ENCODE data around the gene C6orf136. TPM values are rescaled to one million over a fixed set of nuclear protein-coding genes. Genes with fewer than 3 reads are reported as not detected.
"Not testable (repeated sequence)": the region's sequence is repeated elsewhere in the genome, so short reads cannot be mapped to it uniquely, and the experiment has no call there.

Gene C6orf136
- polyA plus RNA-seq, 1 donor (not counting 4 experiments of a cell fraction or from before 2014, with no cell fraction given) = 7.8 TPM

GRCh38 chr6:30656513-30656912, 9.6 kb downstream of the C6orf136 start:
- H4K20me1 ChIP-seq (ENCODE audit: control insufficient read depth, extremely low read depth, insufficient read depth, low read length) = no peaks in the 10 kb centered on the region
- dilution Hi-C loops (cut with MboI; ENCODE audit: extremely low pct_ligation_motif_present, low sequenced_read_pairs) = no loop called here
- no peak overlapping the region for H2AFZ ChIP-seq (ENCODE audit: control insufficient read depth, low read length)
- no peak overlapping the region for H3K4me2 ChIP-seq (ENCODE audit: control insufficient read depth, extremely low read depth, insufficient read depth, low read depth, low read length)
- FAIRE-seq (no peak), DNase-seq (ENCODE audit: low read depth, low spot score) (no peak)
- peaks cover 49 to 58% of the 10 kb centered on the region in 2 experiments for H3K36me3 ChIP-seq (ENCODE audit: control insufficient read depth in 2 of 2, extremely low read depth in 1 of 2, insufficient read depth in 2 of 2, low read length in 2 of 2)
- H3K27ac ChIP-seq (ENCODE audit: control insufficient read depth, insufficient read depth, low read length) = no peak overlapping the region
- H3K9me3 ChIP-seq (ENCODE audit: control insufficient read depth, low read depth, low read length) = no peaks in the 10 kb centered on the region
- no peaks in the 10 kb centered on the region for H3K4me1 ChIP-seq (ENCODE audit: control insufficient read depth, extremely low read depth, insufficient read depth, low read length)
- no peak overlapping the region for H3K4me3 ChIP-seq (ENCODE audit: control insufficient read depth in 2 of 3, extremely low read depth in 1 of 3, insufficient read depth in 2 of 3, low read depth in 1 of 3, low read length in 3 of 3)
- no peaks in the 10 kb centered on the region for H3K9me1 ChIP-seq (ENCODE audit: control insufficient read depth, extremely low read depth, insufficient read depth, low read length)
- H3K9ac ChIP-seq (ENCODE audit: control insufficient read depth, extremely low read depth, insufficient read depth, low read length) = no peak overlapping the region
- no peaks in the 10 kb centered on the region for H3K27me3 ChIP-seq (ENCODE audit: control insufficient read depth, extremely low read depth, insufficient read depth, low read length)
- no peaks in the 10 kb centered on the region for H3K79me2 ChIP-seq (ENCODE audit: control insufficient read depth, insufficient read depth, low read length)
- TF ChIP-seq EZH2 (IDR thresholded peaks at IDR 0.05; ENCODE audit: low read length) = no peak
- TF ChIP-seq, protein P1, sequence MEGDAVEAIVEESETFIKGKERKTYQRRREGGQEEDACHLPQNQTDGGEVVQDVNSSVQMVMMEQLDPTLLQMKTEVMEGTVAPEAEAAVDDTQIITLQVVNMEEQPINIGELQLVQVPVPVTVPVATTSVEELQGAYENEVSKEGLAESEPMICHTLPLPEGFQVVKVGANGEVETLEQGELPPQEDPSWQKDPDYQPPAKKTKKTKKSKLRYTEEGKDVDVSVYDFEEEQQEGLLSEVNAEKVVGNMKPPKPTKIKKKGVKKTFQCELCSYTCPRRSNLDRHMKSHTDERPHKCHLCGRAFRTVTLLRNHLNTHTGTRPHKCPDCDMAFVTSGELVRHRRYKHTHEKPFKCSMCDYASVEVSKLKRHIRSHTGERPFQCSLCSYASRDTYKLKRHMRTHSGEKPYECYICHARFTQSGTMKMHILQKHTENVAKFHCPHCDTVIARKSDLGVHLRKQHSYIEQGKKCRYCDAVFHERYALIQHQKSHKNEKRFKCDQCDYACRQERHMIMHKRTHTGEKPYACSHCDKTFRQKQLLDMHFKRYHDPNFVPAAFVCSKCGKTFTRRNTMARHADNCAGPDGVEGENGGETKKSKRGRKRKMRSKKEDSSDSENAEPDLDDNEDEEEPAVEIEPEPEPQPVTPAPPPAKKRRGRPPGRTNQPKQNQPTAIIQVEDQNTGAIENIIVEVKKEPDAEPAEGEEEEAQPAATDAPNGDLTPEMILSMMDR (optimal IDR thresholded peaks at IDR 0.05 in 1 of 3, IDR thresholded peaks at IDR 0.05 in 1 of 3, conservative IDR thresholded peaks at IDR 0.05 in 1 of 3; ENCODE audit: extremely low read depth in 1 of 3, insufficient read depth in 2 of 3, low read length in 3 of 3) = no peak

DNA sequence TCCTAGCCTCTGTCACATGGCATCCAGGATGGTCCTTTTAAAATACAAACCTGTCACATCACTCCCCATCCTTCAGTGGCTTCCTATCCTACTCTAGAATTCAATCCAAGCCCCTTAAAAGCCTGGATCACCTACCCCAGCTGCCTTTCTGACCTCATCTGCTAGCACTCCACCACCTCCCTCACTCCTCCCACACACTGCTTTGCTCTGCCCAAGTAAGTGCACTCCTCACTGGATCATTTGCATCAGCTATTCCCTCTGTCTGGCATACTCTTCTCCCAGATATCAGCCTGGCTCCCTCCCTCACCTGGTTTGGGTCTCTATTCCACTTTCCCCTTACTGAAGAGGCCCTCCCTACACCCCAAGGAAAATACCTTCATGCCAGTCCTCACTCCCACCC, 10.5 kb downstream of the C6orf136 start:
- no peak overlapping the region for H3K9ac ChIP-seq (ENCODE audit: control insufficient read depth, extremely low read depth, insufficient read depth, low read length)
- no peak for FAIRE-seq

DNA sequence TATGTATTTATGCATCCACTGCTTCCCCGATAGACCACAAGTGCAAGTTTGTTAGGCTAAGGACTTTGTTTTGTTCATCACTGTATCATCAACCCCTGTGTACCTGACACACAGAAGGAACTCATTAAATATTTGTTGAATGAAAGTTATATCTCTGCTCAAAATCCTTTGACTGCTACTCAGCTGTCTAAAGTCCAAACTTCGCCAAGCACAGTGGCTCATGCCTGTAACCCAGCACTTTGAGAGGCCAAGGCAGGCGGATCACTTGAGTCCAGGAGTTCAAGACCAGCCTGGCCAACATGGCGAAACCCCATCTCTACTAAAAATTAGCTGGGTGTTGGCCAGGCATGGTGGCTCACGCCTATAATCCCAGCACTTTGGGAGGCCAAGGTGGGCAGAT, 11.0 kb downstream of the C6orf136 start:
- H3K36me3 ChIP-seq (ENCODE audit: control insufficient read depth in 2 of 2, extremely low read depth in 1 of 2, insufficient read depth in 2 of 2, low read length in 2 of 2) = peaks cover 58 to 70% of the 10 kb centered on the region in 2 experiments
- H3K27me3 ChIP-seq (ENCODE audit: control insufficient read depth, extremely low read depth, insufficient read depth, low read length); H3K9ac ChIP-seq (ENCODE audit: control insufficient read depth, extremely low read depth, insufficient read depth, low read length); dilution Hi-C loops (cut with MboI; ENCODE audit: extremely low pct_ligation_motif_present, low sequenced_read_pairs); DNase-seq (ENCODE audit: low read depth, low spot score); H3K4me1 ChIP-seq (ENCODE audit: control insufficient read depth, extremely low read depth, insufficient read depth, low read length); H4K20me1 ChIP-seq (ENCODE audit: control insufficient read depth, extremely low read depth, insufficient read depth, low read length); H3K9me1 ChIP-seq (ENCODE audit: control insufficient read depth, extremely low read depth, insufficient read depth, low read length); H3K4me2 ChIP-seq (ENCODE audit: control insufficient read depth, extremely low read depth, insufficient read depth, low read depth, low read length); H3K9me3 ChIP-seq (ENCODE audit: control insufficient read depth, low read depth, low read length); FAIRE-seq; H3K79me2 ChIP-seq (ENCODE audit: control insufficient read depth, insufficient read depth, low read length); H3K27ac ChIP-seq (ENCODE audit: control insufficient read depth, insufficient read depth, low read length); H2AFZ ChIP-seq (ENCODE audit: control insufficient read depth, low read length); H3K4me3 ChIP-seq (ENCODE audit: control insufficient read depth in 2 of 3, extremely low read depth in 1 of 3, insufficient read depth in 2 of 3, low read depth in 1 of 3, low read length in 3 of 3): not testable (repeated sequence)

More for the DNA sequence above, 10.5 kb downstream of the C6orf136 start:
- no peak for DNase-seq (ENCODE audit: low read depth, low spot score)
- no peak overlapping the region for H3K27ac ChIP-seq (ENCODE audit: control insufficient read depth, insufficient read depth, low read length)
- H3K4me1 ChIP-seq (ENCODE audit: control insufficient read depth, extremely low read depth, insufficient read depth, low read length) = no peaks in the 10 kb centered on the region
- no peaks in the 10 kb centered on the region for H3K27me3 ChIP-seq (ENCODE audit: control insufficient read depth, extremely low read depth, insufficient read depth, low read length)
- H3K36me3 ChIP-seq (ENCODE audit: control insufficient read depth in 2 of 2, extremely low read depth in 1 of 2, insufficient read depth in 2 of 2, low read length in 2 of 2) = peaks cover 57 to 66% of the 10 kb centered on the region in 2 experiments
- H2AFZ ChIP-seq (ENCODE audit: control insufficient read depth, low read length) = no peak overlapping the region
- H4K20me1 ChIP-seq (ENCODE audit: control insufficient read depth, extremely low read depth, insufficient read depth, low read length) = no peaks in the 10 kb centered on the region
- TF ChIP-seq EZH2 (IDR thresholded peaks at IDR 0.05; ENCODE audit: low read length) = no peak
- TF ChIP-seq, protein P1 (optimal IDR thresholded peaks at IDR 0.05 in 1 of 3, IDR thresholded peaks at IDR 0.05 in 1 of 3, conservative IDR thresholded peaks at IDR 0.05 in 1 of 3; ENCODE audit: extremely low read depth in 1 of 3, insufficient read depth in 2 of 3, low read length in 3 of 3) = no peak
- dilution Hi-C loops (cut with MboI; ENCODE audit: extremely low pct_ligation_motif_present, low sequenced_read_pairs) = no loop called here
- no peaks in the 10 kb centered on the region for H3K79me2 ChIP-seq (ENCODE audit: control insufficient read depth, insufficient read depth, low read length)
- no peaks in the 10 kb centered on the region for H3K9me1 ChIP-seq (ENCODE audit: control insufficient read depth, extremely low read depth, insufficient read depth, low read length)
- no peaks in the 10 kb centered on the region for H3K9me3 ChIP-seq (ENCODE audit: control insufficient read depth, low read depth, low read length)
- H3K4me3 ChIP-seq (ENCODE audit: control insufficient read depth in 2 of 3, extremely low read depth in 1 of 3, insufficient read depth in 2 of 3, low read depth in 1 of 3, low read length in 3 of 3) = no peak overlapping the region
- H3K4me2 ChIP-seq (ENCODE audit: control insufficient read depth, extremely low read depth, insufficient read depth, low read depth, low read length) = no peak overlapping the region

Data from keratinocyte (primary cell).